ENCODE results near the gene KLHDC7A.
"Not testable (repeated sequence)": the region's sequence is repeated elsewhere in the genome, so short reads cannot be mapped to it uniquely, and the experiment has no call there.

The KLHDC7A gene

GRCh38 chr1:18480315-18481189 is at the start of gene KLHDC7A:
TSS of gene KLHDC7A (plus strand) at chr1:18480930. CDS start at chr1:18480982, 52 bp downstream.
- no peak for DNase-seq

DNA sequence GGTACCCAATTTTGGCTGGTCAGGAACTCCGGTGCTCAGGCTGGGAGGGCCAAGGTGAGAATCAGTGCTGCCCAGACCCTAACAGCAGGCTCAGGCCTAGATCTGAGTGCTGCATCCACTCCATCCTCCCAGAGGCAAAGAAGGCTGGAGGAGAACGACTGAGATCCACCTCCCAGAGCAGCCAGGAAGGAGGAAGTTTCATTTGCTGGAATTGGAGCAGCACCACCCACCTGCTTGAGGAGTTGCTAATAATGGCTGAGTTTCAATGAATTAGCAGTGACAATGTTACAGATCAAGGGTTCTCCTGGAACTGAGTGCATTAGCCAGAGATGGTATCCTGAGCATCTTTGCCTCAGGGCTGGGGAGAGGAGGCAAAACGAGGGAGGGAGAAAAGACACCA is 46.7 kb upstream of the KLHDC7A start:
- DNase-seq, result no peak

DNA sequence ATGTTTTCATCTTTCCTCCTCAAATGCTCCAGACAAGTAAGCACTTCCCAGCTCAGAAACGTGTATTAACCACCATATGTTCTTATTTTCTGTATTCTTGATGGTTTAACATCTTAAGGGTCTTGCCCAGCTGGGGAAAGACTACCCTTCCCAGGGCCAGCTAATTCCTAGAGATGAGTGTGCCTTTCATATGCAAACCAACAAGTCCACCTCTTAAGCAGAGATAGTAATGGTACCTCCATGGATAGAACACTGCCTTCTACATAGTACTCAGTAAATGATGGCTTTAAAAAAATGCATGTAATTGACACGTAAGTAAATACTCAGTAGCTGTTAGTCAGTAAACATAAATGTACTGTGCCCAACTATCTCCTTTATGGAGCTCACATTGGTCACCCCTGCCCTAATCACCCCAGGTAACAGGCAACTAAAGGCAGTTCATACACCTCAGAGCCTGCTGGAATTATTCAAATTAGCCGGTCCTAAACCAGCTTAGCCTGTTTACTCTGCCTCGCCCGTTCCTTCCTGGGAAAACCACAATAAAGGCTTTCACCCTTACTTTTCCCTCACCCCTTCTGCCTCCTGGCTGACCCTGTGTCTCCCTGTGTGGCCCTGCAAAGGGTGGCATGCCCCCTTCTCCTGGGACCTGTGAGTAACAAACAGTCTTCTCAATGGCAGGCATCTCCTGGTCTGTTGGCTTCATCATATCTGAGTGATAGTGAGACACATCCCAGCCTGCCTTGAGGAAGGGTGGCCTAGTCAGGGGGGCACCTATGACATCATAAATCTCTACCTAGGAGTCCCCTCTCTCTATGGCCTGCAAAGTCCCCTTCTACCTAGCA is 40.1 kb upstream of the KLHDC7A start:
- DNase-seq, result no peak

DNA sequence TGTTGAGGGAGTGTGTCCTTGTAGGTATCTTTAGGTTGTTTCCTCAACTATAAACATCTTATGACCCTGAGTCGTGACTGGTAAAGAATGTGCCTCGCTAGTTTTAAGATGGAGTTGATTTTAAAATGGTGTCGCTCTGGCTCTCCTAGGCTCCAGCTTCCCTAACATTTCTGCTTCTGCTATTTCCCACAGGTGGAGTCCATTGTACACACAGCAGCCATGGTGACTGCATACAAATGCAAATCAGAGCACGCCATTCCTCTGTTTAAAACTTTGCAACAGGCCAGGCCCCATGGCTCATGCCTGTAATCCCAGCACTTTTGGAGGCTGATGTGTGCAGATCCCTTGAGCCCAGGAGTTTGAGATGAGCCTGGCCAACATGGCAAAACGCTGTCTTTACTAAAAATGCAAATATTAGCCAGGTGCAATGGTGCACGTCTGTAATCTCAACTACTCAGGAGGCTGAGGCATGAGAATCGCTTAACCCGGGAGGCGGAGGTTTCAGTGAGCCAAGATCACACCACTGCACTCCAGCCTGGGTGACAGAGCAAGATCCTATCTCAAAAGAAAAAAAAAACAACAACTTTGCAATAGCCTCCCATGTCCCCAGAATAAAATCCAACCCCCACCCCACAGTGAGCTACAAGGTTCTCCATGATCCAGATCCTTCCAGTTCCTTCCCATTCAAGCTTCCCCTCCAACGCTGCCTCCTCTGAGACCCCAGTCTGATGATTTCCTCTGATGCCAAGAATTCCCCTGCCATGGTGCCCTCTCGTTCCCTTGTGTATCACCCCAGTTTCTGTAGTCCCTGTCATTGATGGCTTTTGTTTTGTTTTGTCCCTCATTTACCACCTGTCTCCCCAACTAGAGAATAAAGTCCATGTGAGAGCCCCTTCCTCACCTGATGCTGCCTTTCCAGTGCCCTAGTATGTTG is 36.9 kb upstream of the KLHDC7A start:
- DNase-seq, result no peak

- DNase-seq, result no peak
Measured at GRCh38 chr1:18444563-18444962, 36.2 kb upstream of the KLHDC7A start.

DNA sequence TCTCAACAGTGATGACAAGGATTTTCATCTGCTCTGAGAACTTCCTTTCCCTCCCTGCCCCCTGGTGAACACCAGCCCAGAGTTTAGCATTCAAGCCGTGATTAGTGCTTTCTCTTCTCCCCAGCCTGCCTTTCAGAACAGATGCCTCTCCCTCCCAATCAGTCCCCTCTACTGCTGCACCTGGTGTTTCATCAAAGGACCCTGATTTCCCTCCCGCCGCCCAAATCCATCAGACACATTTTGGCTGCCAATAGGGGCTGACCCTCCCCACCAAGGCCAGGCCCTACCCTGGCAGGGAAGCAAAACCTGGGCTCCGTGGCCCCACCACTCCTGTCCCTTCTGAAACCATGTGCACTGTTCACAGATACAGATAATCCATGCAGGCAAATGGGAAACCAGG is 34.0 kb upstream of the KLHDC7A start:
- no peak for DNase-seq

DNA sequence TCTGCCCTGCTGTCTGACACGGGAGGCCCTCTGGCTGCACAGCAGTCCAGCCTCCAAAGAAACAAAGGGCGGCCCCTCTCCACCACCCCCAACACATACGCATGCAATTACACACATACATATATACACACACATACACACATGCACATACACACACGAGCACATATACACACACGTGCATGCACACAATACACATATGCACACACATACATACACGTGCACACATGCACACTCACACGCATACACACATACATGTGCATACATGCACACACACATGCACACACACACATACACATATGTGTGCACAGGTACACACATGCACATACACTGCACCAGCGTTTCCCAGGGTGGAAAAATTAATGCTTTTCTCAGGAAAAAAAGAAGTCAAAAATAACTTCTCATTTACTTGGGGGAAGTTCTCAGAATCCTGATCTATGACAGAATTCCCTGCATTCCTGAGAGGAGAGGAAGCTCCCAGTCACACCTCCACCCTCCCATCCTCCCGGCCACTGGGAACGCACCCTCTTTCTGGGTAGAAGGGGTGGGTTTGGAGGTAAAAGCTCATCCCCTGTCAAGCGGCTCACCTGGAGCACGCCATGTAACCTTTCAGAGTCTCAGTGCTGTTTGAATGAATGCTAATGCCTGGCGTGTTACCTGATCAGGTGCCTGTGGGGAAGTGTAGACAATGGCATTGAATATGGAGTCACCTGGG is 33.1 kb upstream of the KLHDC7A start:
- DNase-seq, result no peak

DNA sequence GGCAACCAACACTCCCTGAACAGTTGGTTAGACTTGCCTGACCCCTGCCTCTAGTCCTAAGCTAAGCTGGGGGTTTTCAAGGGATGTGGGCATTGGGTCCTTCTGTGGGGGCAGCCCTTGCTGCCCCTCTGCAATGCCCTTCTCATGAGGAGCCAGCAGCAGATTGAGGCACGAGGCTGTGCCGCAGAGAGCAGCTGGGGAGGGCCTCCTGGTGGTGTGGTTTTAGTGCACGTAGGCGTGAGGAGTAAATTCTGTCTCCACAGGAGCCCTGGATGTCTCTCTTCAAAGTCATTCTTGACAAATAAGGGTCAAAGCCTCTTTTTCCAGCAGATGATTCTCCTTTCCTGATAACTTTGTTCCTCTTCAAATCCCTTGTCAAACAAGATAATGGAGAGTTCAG is 31.8 kb upstream of the KLHDC7A start:
- DNase-seq, result no peak

- no peak for DNase-seq
Measured at GRCh38 chr1:18452550-18452949, 28.2 kb upstream of the KLHDC7A start.

- DNase-seq, result no peak
Measured at GRCh38 chr1:18458133-18459092, 22.3 kb upstream of the KLHDC7A start.

DNA sequence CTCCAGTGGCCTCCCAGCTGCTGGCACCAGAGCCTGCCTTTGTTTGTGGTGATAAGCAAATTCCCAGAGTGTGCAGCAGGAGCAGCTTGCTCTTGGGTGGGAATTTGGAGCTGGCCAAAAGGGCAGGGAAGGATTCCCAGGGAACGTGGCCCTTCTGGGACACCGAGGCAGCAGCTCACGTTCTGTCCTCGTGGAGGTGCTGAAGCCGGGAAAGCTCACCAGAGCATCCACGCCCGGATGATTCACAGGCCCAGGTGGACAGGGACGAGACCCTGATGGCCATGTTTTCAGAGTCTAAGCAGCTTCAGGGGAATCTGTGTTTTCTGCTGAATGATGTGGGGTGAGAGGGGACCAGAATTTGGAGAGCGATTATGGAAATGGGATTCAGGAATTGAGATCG is 19.1 kb upstream of the KLHDC7A start:
- DNase-seq, result no peak

DNA sequence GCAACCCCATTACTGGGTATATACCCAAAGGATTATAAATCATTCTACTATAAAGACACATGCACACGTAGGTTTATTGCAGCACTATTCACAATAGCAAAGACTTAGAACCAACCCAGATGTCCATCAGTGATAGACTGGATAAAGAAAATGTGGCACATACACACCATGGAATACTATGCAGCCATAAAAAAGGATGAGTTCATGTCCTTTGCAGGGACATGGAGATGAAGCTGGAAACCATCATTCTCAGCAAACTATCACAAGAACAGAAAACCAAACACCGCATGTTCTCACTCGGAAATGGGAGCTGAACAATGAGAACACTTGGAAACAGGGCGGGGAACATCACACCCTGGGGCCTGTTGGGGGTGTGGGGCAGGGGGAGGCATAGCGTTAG is 18.2 kb upstream of the KLHDC7A start:
- not testable (repeated sequence) for DNase-seq

- no peak for DNase-seq
Measured at GRCh38 chr1:18463063-18463462, 17.7 kb upstream of the KLHDC7A start.

DNA sequence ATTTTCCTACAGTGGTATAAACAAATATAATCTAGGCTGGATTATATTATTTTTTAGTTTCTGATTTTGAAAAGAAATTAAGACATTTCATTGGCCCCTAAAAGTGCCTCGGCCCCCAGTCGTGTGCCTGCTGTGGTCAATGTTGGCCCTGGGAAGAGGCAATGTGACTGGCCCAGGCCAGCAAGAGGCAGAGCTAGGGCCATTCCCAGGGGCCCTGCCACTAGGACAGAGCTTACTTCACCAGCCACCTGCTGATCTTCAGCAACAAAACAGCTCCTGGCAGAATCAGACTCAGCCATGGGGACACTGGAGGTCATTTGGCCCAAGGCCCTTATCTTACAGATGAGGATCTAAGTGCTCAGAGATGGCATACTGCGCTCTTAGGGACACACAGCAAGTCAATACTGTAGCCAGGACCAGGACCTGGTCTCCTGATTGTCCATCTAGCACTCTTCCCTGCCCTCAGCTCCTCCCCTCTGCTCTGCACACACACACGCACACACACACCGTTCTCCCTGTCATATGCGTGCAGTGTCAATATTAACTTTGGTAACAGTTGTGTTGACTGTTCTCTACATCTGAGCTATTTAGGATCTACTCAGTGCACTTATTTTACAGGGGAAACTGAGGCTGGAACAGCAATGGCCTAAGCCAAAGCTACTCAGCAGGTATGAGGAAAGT is 16.6 kb upstream of the KLHDC7A start:
- DNase-seq, result no peak

- no peak for DNase-seq
Measured at GRCh38 chr1:18464665-18465050, 16.1 kb upstream of the KLHDC7A start.

DNA sequence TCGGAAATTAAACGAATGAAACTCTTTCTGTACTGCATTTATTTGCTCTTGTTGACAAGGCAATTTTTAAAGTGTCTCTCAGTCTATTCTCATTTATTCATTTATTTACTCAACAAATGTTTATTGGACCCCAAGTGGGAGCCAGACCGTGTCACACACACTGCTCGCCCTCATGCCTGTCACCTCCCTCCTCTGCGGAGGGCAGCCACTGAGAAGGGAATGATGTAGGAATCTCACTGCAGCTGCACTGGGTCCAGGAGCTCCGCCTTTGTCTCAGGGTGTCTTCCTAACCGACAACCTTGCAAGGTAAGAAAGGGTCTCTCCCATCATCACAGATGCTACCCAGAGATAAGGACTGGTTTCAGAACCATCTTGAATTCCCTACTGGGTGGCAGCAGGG is 14.1 kb upstream of the KLHDC7A start:
- no peak for DNase-seq

DNA sequence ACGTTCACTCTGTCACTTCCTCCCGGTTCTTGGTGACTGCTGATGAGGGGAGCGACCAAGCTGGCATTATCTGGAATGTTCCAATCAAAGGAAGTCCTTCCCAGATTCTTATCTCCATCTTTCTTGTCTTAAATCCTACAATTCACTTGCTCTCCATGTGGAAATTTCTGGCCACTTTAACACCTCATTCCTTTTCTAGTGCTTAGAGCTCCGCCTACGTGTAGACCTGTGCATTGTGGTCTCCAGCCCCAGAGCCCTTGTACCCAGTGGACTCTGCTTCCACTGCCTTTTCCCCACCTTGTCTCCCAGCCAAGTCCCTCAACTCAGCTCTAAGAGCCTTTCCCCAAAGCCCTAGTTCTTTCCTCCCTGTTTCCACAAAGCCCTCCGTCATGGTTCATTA is 12.2 kb upstream of the KLHDC7A start:
- no peak for DNase-seq

GRCh38 chr1:18469514-18469913 is 11.2 kb upstream of the KLHDC7A start:
- no peak for DNase-seq

DNA sequence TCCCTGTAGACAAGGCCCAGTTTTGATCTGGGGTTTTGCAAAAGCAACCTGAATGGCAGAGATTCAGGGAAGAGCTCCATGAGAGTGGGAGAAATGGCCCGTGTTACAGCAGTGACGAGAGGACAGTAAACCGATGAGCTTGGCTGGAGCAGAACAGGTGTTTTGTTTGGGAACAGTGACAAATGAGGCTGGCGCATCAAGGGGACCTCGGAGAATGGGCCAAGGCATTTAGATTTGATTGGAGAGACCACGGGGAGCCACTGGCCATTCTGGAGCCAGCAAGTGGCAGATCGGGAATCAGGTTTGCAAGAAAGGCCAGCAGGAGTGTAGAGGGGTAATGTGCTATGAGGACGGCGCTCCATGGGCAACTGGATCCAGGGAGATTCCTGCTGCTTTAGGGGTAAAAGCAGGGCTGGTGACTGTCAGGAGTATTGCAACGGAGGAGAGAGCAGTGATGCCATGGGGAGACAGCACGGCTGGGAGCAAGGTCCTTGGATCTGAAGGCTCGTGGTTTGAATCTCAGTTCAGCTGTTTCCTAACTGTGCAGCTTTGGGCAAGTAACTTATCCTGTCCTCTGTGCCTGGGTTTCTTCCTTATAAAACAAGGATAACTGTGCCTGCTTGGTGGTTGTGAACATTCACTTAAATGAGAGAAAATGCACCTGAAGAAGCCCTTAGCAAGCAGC is 9.9 kb upstream of the KLHDC7A start:
- no peak for DNase-seq
